K562 (cell line): ENCODE data around the gene ERAL1. TPM values are rescaled to one million over a fixed set of nuclear protein-coding genes. Genes with fewer than 3 reads are reported as not detected.

Source experiments
- FUS ChIP-seq: fragments of 200-400 bp; formaldehyde crosslinking; optimal IDR thresholded peaks from 2 replicates; pipeline ENCODE3; 2017; ENCODE audit warnings: low read depth, low read length
- MGA ChIP-seq: fragments of 450-650 bp; IDR thresholded peaks from 2 replicates; pipeline ENCODE4 v1.6.1; 2016; ENCODE audit warnings: mild to moderate bottlenecking, moderate library complexity
- SMAD1 ChIP-seq: fragments of 150-350 bp; IDR thresholded peaks from 2 replicates; pipeline ENCODE4 v1.6.1; 2014; ENCODE audit warnings: low read length, low read depth; ENCODE audit not compliant: partially characterized antibody
- ZNF318 ChIP-seq, 2 experiments: fragments of 450-650 bp; IDR thresholded peaks; 2 replicates each; pipeline ENCODE4 v1.6.1; 2016; ENCODE audit warnings: mild to moderate bottlenecking in 2 of 2, borderline replicate concordance in 1 of 2, low read depth in 1 of 2, moderate library complexity in 1 of 2
- ZNF354B ChIP-seq: fragments of 250-450 bp; sonication (Bioruptor Pico); IDR thresholded peaks from 2 replicates; pipeline ENCODE4 v1.4.0; 2020
- polyA plus RNA-seq, 8 experiments: library from polyadenylated mRNA; depleted of rRNA in 4 of 8; stranded (reverse) in 5 of 8; unstranded in 3 of 8; fragments of >200 nt; fragmentation: Nextera tagmentation in 2 of 8; fragmentation: Illumina TruSeq in 1 of 8; extraction: Ambion mirVana in 2 of 8; extraction: Trizol in 1 of 8; gene quantifications; 2 replicates each; pipeline versions ENCODE4 v1.2.1 to v1.2.3, GENCODE V29; 2011 to 2014; ENCODE audit warnings: inconsistent platforms in 1 of 8, missing spikeins in 1 of 8
- total RNA-seq, 7 experiments: library from RNA; depleted of rRNA in 6 of 7; stranded (reverse); fragments of >200 nt in 6 of 7; fragmentation: Illumina TruSeq in 2 of 7; extraction: Trizol in 2 of 7; gene quantifications; 2 replicates each; pipeline versions ENCODE4 v1.2.1 to v1.2.3, GENCODE V29; 2011 to 2021; ENCODE audit warnings: low replicate concordance in 1 of 7

ERAL1 gene
- total and polyA plus RNA-seq, 9 of the 15 experiments (the other 6 are each of a cell fraction or from before 2014, with no cell fraction given), result 37.5 to 351 (median 106) TPM

- no peak for TF ChIP-seq ZNF318 (IDR thresholded peaks at IDR 0.05; ENCODE audit: borderline replicate concordance in 1 of 2, low read depth in 1 of 2)
- TF ChIP-seq ZNF354B (CRISPR knock-in tag), result no peak
- TF ChIP-seq SMAD1, result no peak
- no peak for TF ChIP-seq FUS
- TF ChIP-seq MGA, result no peak; the same call in 1 of the 2 replicates
Measured at GRCh38 chr17:28865946-28866752, 11.3 kb downstream of the ERAL1 start (continued).
